Thyroid gland (tissue), 4 donors: ENCODE data around the gene SULT1C3.

Source experiments
- CTCF ChIP-seq, 6 experiments: fragments of 200-600 bp in 3 of 6; fragments of 450-650 bp in 3 of 6; sonication (generic) in 3 of 6; IDR thresholded peaks; one replicate each; pipeline ENCODE4 v1.5.1; 2016 to 2019; ENCODE audit warnings: antibody characterized with exemption in 6 of 6, mild to moderate bottlenecking in 2 of 6, inconsistent platforms in 1 of 6, moderate library complexity in 1 of 6
- POLR2A ChIP-seq, 2 donors: fragments of 450-650 bp; IDR thresholded peaks; one replicate each; pipeline ENCODE4 v1.6.1; 2017; ENCODE audit warnings: antibody characterized with exemption in 2 of 2, mild to moderate bottlenecking in 2 of 2, moderate library complexity in 1 of 2

DNA sequence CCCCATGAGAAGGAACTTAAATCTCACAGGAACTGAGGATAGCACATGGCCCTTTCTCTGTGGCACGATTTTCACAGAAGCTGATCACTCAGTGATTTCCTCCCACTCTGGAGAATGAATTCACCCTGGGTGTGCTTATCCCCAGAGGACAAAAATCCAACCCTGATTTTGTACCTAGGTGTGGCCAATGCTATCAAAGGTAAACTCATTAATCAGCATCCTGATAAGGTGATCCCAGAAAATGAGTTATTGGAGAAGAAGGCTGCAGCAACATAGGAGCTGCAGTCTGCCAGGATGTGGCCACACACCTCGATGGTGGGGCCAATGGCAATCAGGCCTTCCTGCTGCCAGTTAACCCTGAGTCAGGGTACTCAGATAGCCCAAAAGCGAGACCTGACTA, 40.7 kb downstream of the SULT1C3 start:
- no peak for TF ChIP-seq CTCF (IDR thresholded peaks at IDR 0.05)
- TF ChIP-seq POLR2A (IDR thresholded peaks at IDR 0.05) = no peak
